GM21390 (cell line): ENCODE results near the gene DTX1.

Experiments
- ATAC-seq: cut with Tn5 transposase; IDR thresholded peaks from one replicate; pipeline ENCODE4 v1.9.1; 2021; ENCODE audit not compliant: unreplicated experiment

Gene DTX1

GRCh38 chr12:113054948-113055486 lies 1.5 kb upstream of the DTX1 start:
- no peak for ATAC-seq

GRCh38 chr12:113055594-113056380 lies 743 bp upstream of the DTX1 start:
- no peak for ATAC-seq

- no peak for ATAC-seq
Observed at GRCh38 chr12:113056381-113056630, 224 bp upstream of the DTX1 start.

DNA sequence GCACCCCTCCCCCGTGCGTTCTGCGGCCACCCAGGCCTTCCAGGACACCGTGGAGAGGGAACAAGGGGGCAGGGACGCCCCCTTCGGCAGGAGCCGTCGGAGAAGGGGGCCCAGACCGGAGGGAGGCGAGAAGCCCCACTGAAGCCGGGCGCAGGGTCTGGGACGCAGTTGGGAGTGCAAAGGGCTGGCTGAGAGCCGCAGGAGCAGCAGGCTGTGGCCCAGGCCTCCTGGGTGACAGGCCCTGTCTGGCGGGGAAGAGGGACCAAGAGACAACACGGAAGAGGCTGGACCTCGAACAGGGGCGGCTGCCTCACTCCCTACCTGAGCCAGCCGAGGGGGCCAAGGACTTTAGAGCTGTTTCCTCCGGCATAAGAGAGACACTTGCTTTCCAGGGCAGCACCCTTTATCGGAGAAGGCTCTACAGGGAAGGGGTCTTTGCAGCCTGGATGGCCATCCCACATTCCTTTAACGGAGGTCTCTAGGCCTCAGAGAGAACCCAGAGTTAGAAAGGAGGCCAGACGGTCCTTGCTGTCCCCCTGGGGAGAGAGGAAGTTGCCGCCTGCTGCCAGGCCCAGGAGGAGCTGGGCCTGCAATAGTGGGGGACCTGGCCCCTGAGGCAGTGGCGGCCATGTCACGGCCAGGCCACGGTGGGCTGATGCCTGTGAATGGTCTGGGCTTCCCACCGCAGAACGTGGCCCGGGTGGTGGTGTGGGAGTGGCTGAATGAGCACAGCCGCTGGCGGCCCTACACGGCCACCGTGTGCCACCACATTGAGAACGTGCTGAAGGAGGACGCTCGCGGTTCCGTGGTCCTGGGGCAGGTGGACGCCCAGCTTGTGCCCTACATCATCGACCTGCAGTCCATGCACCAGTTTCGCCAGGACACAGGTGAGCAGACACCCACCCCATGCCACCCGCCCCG lies 1.3 kb downstream of the DTX1 start:
- no peak for ATAC-seq

GRCh38 chr12:113058553-113058952 lies 2.0 kb downstream of the DTX1 start:
- ATAC-seq, result no peak

- no peak for ATAC-seq
Observed at GRCh38 chr12:113059071-113059595, 2.6 kb downstream of the DTX1 start.

- ATAC-seq, result no peak
Observed at GRCh38 chr12:113060336-113060960, 3.9 kb downstream of the DTX1 start.

GRCh38 chr12:113061061-113061694 lies 4.6 kb downstream of the DTX1 start:
- ATAC-seq, result no peak

GRCh38 chr12:113062502-113063395 lies 6.2 kb downstream of the DTX1 start:
- no peak for ATAC-seq

GRCh38 chr12:113063396-113064350 lies 7.1 kb downstream of the DTX1 start:
- ATAC-seq, result no peak

DNA sequence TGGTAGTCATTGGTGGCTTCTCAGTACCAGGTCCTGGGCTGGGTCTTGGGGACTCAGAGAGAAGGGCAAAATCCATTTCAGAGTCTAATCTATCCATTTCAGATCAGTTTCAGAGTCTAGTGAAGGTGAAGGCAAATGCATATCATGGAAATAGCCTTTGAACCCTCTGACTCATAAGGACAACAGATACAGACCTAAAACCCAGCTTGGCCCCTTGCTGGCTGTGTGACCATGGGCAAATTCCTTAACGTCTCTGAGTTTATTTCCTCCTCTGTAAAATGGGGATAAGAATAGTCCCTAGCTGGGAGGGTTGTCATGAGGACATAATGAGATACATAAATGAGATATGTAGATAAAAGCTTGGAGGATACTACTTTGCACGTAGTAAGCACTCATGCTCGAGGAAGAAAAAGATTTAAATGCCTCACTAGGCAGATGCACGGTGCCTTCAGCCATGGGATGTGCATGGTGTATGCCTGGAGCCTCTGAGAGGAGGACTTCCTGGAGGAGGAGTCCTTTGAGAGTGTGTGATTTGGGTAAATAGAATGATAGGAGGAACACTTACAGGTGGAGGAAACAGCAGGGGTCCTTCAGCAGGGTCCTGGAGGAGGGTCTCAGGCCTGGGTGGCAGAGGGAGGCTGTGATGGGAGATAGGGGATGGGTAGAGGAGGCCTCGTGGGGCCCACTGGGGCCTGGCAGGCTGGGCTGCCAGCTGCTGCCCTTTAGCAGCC lies 8.0 kb downstream of the DTX1 start:
- no peak for ATAC-seq

- ATAC-seq, result no peak
Observed at GRCh38 chr12:113065126-113066007, 8.8 kb downstream of the DTX1 start.

GRCh38 chr12:113066813-113067400 lies 10.4 kb downstream of the DTX1 start:
- no peak for ATAC-seq

GRCh38 chr12:113067987-113068935 lies 11.7 kb downstream of the DTX1 start:
- ATAC-seq, result no peak

GRCh38 chr12:113069149-113069548 lies 12.6 kb downstream of the DTX1 start:
- ATAC-seq, result no peak

GRCh38 chr12:113069751-113070116 lies 13.2 kb downstream of the DTX1 start:
- no peak for ATAC-seq
